ENCODE results near the gene CD96. TPM values are rescaled to one million over a fixed set of nuclear protein-coding genes. Genes with fewer than 3 reads are reported as not detected.
A peak's percentile ranks its signal among the peaks of the same experiment; 100 is the strongest.
"Not testable (repeated sequence)": the region's sequence is repeated elsewhere in the genome, so short reads cannot be mapped to it uniquely, and the experiment has no call there.

Gene CD96
- total and polyA plus RNA-seq, 2 experiments from 2014 or later, result 0.60 to 2.0 TPM

GRCh38 chr3:111545349-111545748, 3.4 kb downstream of the CD96 start:
- Histone ChIP-seq H4K20me1 (ENCODE audit: insufficient read depth, poor library complexity, severe bottlenecking) (no peaks in the 10 kb centered on the region), H3K27me3 (no peaks in the 10 kb centered on the region), H3K79me2 (no peaks in the 10 kb centered on the region), H3K9me2 (replicated peaks; ENCODE audit: insufficient read depth) (no peaks in the 10 kb centered on the region), H3K36me3 (replicated peaks; ENCODE audit: insufficient read depth, low read depth) (no peaks in the 10 kb centered on the region), H3K27ac (peak overlapping the region; percentile 5), H2AFZ (no peak overlapping the region), H3K4me1 (ENCODE audit: insufficient read depth) (peaks cover 8% of the 10 kb centered on the region), H3K9me3 (ENCODE audit: low read depth) (no peaks in the 10 kb centered on the region), H3K4me2 (no peak overlapping the region), H3K4me3 (no peak overlapping the region)
- TF ChIP-seq EZH2phosphoT487 (IDR thresholded peaks at IDR 0.05; ENCODE audit: low read depth, severe bottlenecking, unreplicated experiment), result no peak
- no peak for TF ChIP-seq EZH2 (IDR thresholded peaks at IDR 0.05; ENCODE audit: borderline replicate concordance)
- no peak for TF ChIP-seq CTCF (IDR thresholded peaks at IDR 0.05; ENCODE audit: poor library complexity)
- 59% methylated on average over 2 of the region's 2 CpGs for WGBS (ENCODE audit: low lambda C conversion rate, missing lambda C conversion rate)
- no peak for DNase-seq (ENCODE audit: low spot score)

GRCh38 chr3:111547631-111548030, 5.6 kb downstream of the CD96 start:
- Histone ChIP-seq H3K4me3 (no peak overlapping the region), H3K36me3 (replicated peaks; ENCODE audit: insufficient read depth, low read depth) (no peaks in the 10 kb centered on the region), H3K79me2 (no peaks in the 10 kb centered on the region), H3K9me3 (ENCODE audit: low read depth) (no peaks in the 10 kb centered on the region), H3K27ac (no peak overlapping the region), H3K9me2 (replicated peaks; ENCODE audit: insufficient read depth) (no peaks in the 10 kb centered on the region), H2AFZ (no peak overlapping the region), H4K20me1 (ENCODE audit: insufficient read depth, poor library complexity, severe bottlenecking) (no peaks in the 10 kb centered on the region), H3K4me1 (ENCODE audit: insufficient read depth) (no peaks in the 10 kb centered on the region), H3K4me2 (no peak overlapping the region), H3K27me3 (no peaks in the 10 kb centered on the region)
- 87% methylated on average over 4 of the region's 4 CpGs for WGBS (ENCODE audit: low lambda C conversion rate, missing lambda C conversion rate)
- TF ChIP-seq CTCF (IDR thresholded peaks at IDR 0.05; ENCODE audit: poor library complexity) (no peak), EZH2phosphoT487 (IDR thresholded peaks at IDR 0.05; ENCODE audit: low read depth, severe bottlenecking, unreplicated experiment) (no peak), EZH2 (IDR thresholded peaks at IDR 0.05; ENCODE audit: borderline replicate concordance) (no peak)
- no peak for DNase-seq (ENCODE audit: low spot score)

- TF ChIP-seq EZH2phosphoT487 (IDR thresholded peaks at IDR 0.05; ENCODE audit: low read depth, severe bottlenecking, unreplicated experiment) (no peak), CTCF (IDR thresholded peaks at IDR 0.05; ENCODE audit: poor library complexity) (no peak), EZH2 (IDR thresholded peaks at IDR 0.05; ENCODE audit: borderline replicate concordance) (no peak)
Measured at GRCh38 chr3:111548092-111548491, 6.1 kb downstream of the CD96 start.

GRCh38 chr3:111548756-111549155, 6.8 kb downstream of the CD96 start:
- Histone ChIP-seq H3K9me3 (ENCODE audit: low read depth) (no peaks in the 10 kb centered on the region), H3K27ac (no peak overlapping the region), H3K4me1 (ENCODE audit: insufficient read depth) (no peaks in the 10 kb centered on the region), H4K20me1 (ENCODE audit: insufficient read depth, poor library complexity, severe bottlenecking) (no peaks in the 10 kb centered on the region), H3K36me3 (replicated peaks; ENCODE audit: insufficient read depth, low read depth) (no peaks in the 10 kb centered on the region), H3K9me2 (replicated peaks; ENCODE audit: insufficient read depth) (no peaks in the 10 kb centered on the region), H2AFZ (no peak overlapping the region), H3K4me2 (no peak overlapping the region), H3K27me3 (no peaks in the 10 kb centered on the region), H3K4me3 (no peak overlapping the region), H3K79me2 (no peaks in the 10 kb centered on the region)
- DNase-seq (ENCODE audit: low spot score), result no peak
- no peak for TF ChIP-seq EZH2phosphoT487 (IDR thresholded peaks at IDR 0.05; ENCODE audit: low read depth, severe bottlenecking, unreplicated experiment)
- TF ChIP-seq CTCF (IDR thresholded peaks at IDR 0.05; ENCODE audit: poor library complexity), result no peak
- no peak for TF ChIP-seq EZH2 (IDR thresholded peaks at IDR 0.05; ENCODE audit: borderline replicate concordance)

More at GRCh38 chr3:111548092-111548491, 6.1 kb downstream of the CD96 start:
- no peaks in the 10 kb centered on the region for H3K9me2 ChIP-seq (replicated peaks; ENCODE audit: insufficient read depth)
- DNase-seq (ENCODE audit: low spot score), result no peak
- no peaks in the 10 kb centered on the region for H3K79me2 ChIP-seq
- H3K27me3 ChIP-seq, result no peaks in the 10 kb centered on the region
- H3K9me3 ChIP-seq (ENCODE audit: low read depth), result no peaks in the 10 kb centered on the region
- no peak overlapping the region for H3K4me2 ChIP-seq
- H3K27ac ChIP-seq, result no peak overlapping the region
- no peaks in the 10 kb centered on the region for H4K20me1 ChIP-seq (ENCODE audit: insufficient read depth, poor library complexity, severe bottlenecking)
- H2AFZ ChIP-seq, result no peak overlapping the region
- H3K36me3 ChIP-seq (replicated peaks; ENCODE audit: insufficient read depth, low read depth), result no peaks in the 10 kb centered on the region
- no peaks in the 10 kb centered on the region for H3K4me1 ChIP-seq (ENCODE audit: insufficient read depth)
- WGBS (ENCODE audit: low lambda C conversion rate, missing lambda C conversion rate), result 96% methylated on average over 1 of the region's 1 CpG
- H3K4me3 ChIP-seq, result no peak overlapping the region

GRCh38 chr3:111561902-111562301, 19.9 kb downstream of the CD96 start:
- H3K27me3 ChIP-seq; H3K4me3 ChIP-seq; H3K4me1 ChIP-seq (ENCODE audit: insufficient read depth); H2AFZ ChIP-seq; H3K9me2 ChIP-seq (replicated peaks; ENCODE audit: insufficient read depth); H3K9me3 ChIP-seq (ENCODE audit: low read depth); H3K79me2 ChIP-seq; H4K20me1 ChIP-seq (ENCODE audit: insufficient read depth, poor library complexity, severe bottlenecking); DNase-seq (ENCODE audit: low spot score); H3K36me3 ChIP-seq (replicated peaks; ENCODE audit: insufficient read depth, low read depth); H3K27ac ChIP-seq; H3K4me2 ChIP-seq: not testable (repeated sequence)
- WGBS (ENCODE audit: low lambda C conversion rate, missing lambda C conversion rate), result 90% methylated on average over 19 of the region's 25 CpGs

Data from hepatocyte (in vitro differentiated cells).